HepG2 (cell line): ENCODE data around the gene BDP1. TPM values are rescaled to one million over a fixed set of nuclear protein-coding genes. Genes with fewer than 3 reads are reported as not detected.

Experiments used
- ARID2 ChIP-seq: sonication (generic); formaldehyde crosslinking; IDR thresholded peaks from 2 replicates; pipeline ENCODE4 v1.8.1; 2022; ENCODE audit warnings: mild to moderate bottlenecking, missing genetic modification reagents, borderline replicate concordance
- FOSL2 ChIP-seq: sonication (generic); formaldehyde crosslinking; IDR thresholded peaks from 2 replicates; pipeline ENCODE4 v1.4.0; 2020; ENCODE audit warnings: missing genetic modification reagents
- GRHL1 ChIP-seq: sonication (generic); formaldehyde crosslinking; conservative IDR thresholded peaks from 2 replicates; pipeline ENCODE4 v1.8.0; 2022; ENCODE audit warnings: missing genetic modification reagents
- HDAC2 ChIP-seq: sonication (generic); formaldehyde crosslinking; IDR thresholded peaks from 2 replicates; pipeline ENCODE4 v1.4.0; 2020; ENCODE audit warnings: missing genetic modification reagents
- HNF4A ChIP-seq: sonication (generic); formaldehyde crosslinking; IDR thresholded peaks from 2 replicates; pipeline ENCODE4 v1.4.0; 2020; ENCODE audit warnings: missing genetic modification reagents
- JARID2 ChIP-seq: sonication (generic); formaldehyde crosslinking; IDR thresholded peaks from 2 replicates; pipeline ENCODE4 v1.8.1; 2023; ENCODE audit warnings: missing genetic modification reagents, inconsistent platforms; ENCODE audit not compliant: insufficient replicate concordance
- KAT2B ChIP-seq: fragments of 150-350 bp; IDR thresholded peaks from 2 replicates; pipeline ENCODE4 v1.6.1; 2014; ENCODE audit warnings: low read depth, low read length, borderline replicate concordance
- KDM3A ChIP-seq: IDR thresholded peaks from 2 replicates; pipeline ENCODE4 v1.6.1; 2018; ENCODE audit warnings: low read depth, missing compliant biosample characterization
- KLF16 ChIP-seq, 2 experiments: sonication (generic) in 1 of 2; formaldehyde crosslinking in 1 of 2; IDR thresholded peaks; 2 replicates each; pipeline versions ENCODE4 v1.6.1 to v1.8.0; 2016 to 2023; ENCODE audit warnings: missing genetic modification reagents in 2 of 2, missing compliant biosample characterization in 1 of 2
- MBNL3 ChIP-seq: fragments of 250-450 bp; sonication (Bioruptor Pico); conservative IDR thresholded peaks from 2 replicates; pipeline ENCODE4 v1.8.0; 2022; ENCODE audit warnings: mild to moderate bottlenecking, inconsistent platforms
- PCBP1 ChIP-seq: fragments of 200-400 bp; formaldehyde crosslinking; IDR thresholded peaks from 2 replicates; pipeline ENCODE4 v1.6.1; 2017; ENCODE audit warnings: mild to moderate bottlenecking, low read depth, low read length, borderline replicate concordance
- PHF8 ChIP-seq: sonication (generic); formaldehyde crosslinking; IDR thresholded peaks from 2 replicates; pipeline ENCODE4 v1.5.0; 2020; ENCODE audit warnings: missing genetic modification reagents
- PLRG1 ChIP-seq: fragments of 450-650 bp; conservative IDR thresholded peaks from 2 replicates; pipeline ENCODE4 v1.6.1; 2016
- RORA ChIP-seq: sonication (generic); formaldehyde crosslinking; IDR thresholded peaks from 2 replicates; pipeline ENCODE4 v1.5.0; 2020; ENCODE audit warnings: mild to moderate bottlenecking, missing genetic modification reagents, moderate library complexity
- SIN3A ChIP-seq: IDR thresholded peaks from 2 replicates; pipeline ENCODE4 v1.6.1; 2011; ENCODE audit warnings: low read depth, mild to moderate bottlenecking, control low read depth, low read length, borderline replicate concordance
- SIX4 ChIP-seq: sonication (generic); formaldehyde crosslinking; IDR thresholded peaks from 2 replicates; pipeline ENCODE4 v1.4.0; 2020; ENCODE audit warnings: missing genetic modification reagents
- TBX2 ChIP-seq: sonication (generic); formaldehyde crosslinking; IDR thresholded peaks from 2 replicates; pipeline ENCODE4 v1.5.0; 2020; ENCODE audit warnings: missing genetic modification reagents, mild to moderate bottlenecking, borderline replicate concordance
- ZFP82 ChIP-seq: sonication (generic); formaldehyde crosslinking; IDR thresholded peaks from 2 replicates; pipeline ENCODE4 v1.5.1; 2020; ENCODE audit warnings: mild to moderate bottlenecking, missing genetic modification reagents, borderline replicate concordance
- ZMAT3 ChIP-seq: sonication (generic); formaldehyde crosslinking; conservative IDR thresholded peaks from 2 replicates; pipeline ENCODE4 v1.7.0; 2021; ENCODE audit warnings: missing genetic modification reagents
- ZNF260 ChIP-seq: sonication (generic); formaldehyde crosslinking; IDR thresholded peaks from 2 replicates; pipeline ENCODE4 v1.4.0; 2020; ENCODE audit warnings: missing genetic modification reagents, low read depth, mild to moderate bottlenecking, borderline replicate concordance
- ZNF335 ChIP-seq: sonication (generic); formaldehyde crosslinking; IDR thresholded peaks from 2 replicates; pipeline ENCODE4 v1.4.0; 2020; ENCODE audit warnings: missing genetic modification reagents
- ZNF530 ChIP-seq: sonication (generic); formaldehyde crosslinking; IDR thresholded peaks from 2 replicates; pipeline ENCODE4 v1.5.0; 2020; ENCODE audit warnings: low read depth, mild to moderate bottlenecking, missing genetic modification reagents
- ZNF614 ChIP-seq: IDR thresholded peaks from 2 replicates; pipeline ENCODE4 v1.6.1; 2018; ENCODE audit warnings: missing biosample characterization, missing genetic modification reagents, inconsistent platforms, borderline replicate concordance
- ZNF883 ChIP-seq: sonication (generic); formaldehyde crosslinking; IDR thresholded peaks from 2 replicates; pipeline ENCODE4 v1.5.1; 2020; ENCODE audit warnings: mild to moderate bottlenecking, missing genetic modification reagents; ENCODE audit errors: not compliant biosample characterization
- ZSCAN21 ChIP-seq: sonication (generic); formaldehyde crosslinking; IDR thresholded peaks from 2 replicates; pipeline ENCODE4 v1.8.0; 2022; ENCODE audit warnings: mild to moderate bottlenecking, missing genetic modification reagents, moderate library complexity, borderline replicate concordance
- polyA plus RNA-seq, 8 experiments: library from polyadenylated mRNA; depleted of rRNA in 3 of 8; stranded (reverse) in 7 of 8; unstranded in 1 of 8; fragments of >200 nt; fragmentation: Illumina TruSeq in 4 of 8; extraction: Trizol in 4 of 8; gene quantifications; 2 replicates each; pipeline versions ENCODE4 v1.2.1 to v1.2.3, GENCODE V29; 2011 to 2016; ENCODE audit warnings: low read depth in 4 of 8, missing spikeins in 1 of 8, mixed read lengths in 1 of 8; ENCODE audit not compliant: insufficient read depth in 1 of 8
- total RNA-seq, 5 experiments: library from RNA; depleted of rRNA; stranded (reverse); fragments of >200 nt; fragmentation: Illumina TruSeq; extraction: Trizol; gene quantifications; 2 replicates each; pipeline ENCODE4 v1.2.3, GENCODE V29; 2016; ENCODE audit warnings: low read depth in 1 of 5
- TF ChIP-seq, protein P1 (sequence below): sonication (generic); formaldehyde crosslinking; IDR thresholded peaks from 2 replicates; pipeline ENCODE4 v1.4.0; 2020; ENCODE audit warnings: mild to moderate bottlenecking, missing genetic modification reagents
- TF ChIP-seq, protein P2 (sequence below): sonication (generic); formaldehyde crosslinking; IDR thresholded peaks from 2 replicates; pipeline ENCODE4 v1.8.1; 2023; ENCODE audit warnings: mild to moderate bottlenecking, missing genetic modification reagents, borderline replicate concordance

The BDP1 gene
- total and polyA plus RNA-seq, 2 of the 13 experiments (the other 11 are each of a cell fraction or from before 2014, with no cell fraction given) = 10.2 to 22.4 TPM

DNA sequence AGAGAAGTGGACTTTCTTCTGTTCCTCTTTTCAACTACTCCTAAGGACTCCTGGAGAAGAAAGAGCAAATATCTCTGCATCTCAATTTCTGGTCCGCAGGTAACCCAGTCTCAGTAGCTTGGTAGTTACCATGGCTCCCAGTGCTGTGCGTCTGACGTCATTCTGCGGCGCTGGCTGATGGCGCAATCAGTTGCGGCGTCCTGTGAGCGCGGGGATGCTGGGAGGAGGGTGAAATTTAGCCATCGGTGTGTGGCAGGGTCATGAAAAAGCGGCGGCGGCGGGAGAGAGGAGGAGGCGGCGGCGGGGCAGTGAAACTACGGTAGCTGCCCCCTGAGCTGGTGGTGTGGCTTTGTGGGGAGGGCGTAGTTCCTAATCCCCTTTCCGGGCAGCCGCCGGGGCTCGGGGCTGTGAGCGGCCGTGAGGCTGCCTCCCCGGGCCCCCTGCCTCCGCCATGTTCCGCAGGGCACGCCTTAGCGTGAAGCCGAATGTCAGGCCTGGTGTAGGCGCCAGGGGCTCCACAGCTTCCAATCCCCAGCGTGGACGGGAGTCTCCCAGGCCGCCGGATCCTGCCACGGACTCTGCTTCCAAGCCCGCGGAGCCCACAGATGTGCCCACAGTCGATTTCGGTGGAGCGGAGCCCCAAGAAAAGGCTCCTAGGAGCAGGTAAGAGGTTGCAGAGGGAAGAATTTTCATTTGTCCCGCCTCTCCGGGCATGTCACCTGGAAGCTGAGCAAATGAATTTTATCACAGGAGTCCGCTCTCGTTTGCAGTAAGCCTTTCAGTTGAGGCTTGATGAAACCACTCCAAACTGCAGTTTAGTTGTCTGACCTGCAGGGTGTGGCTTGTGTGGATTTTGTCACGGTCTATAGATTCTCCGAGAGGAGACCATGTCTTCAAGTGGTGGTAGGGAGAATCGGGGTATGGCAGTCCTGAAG is at the start of gene BDP1 (continued):
- TF ChIP-seq JARID2 (CRISPR knock-in tag) = no peak
- peak; percentile 18; the same call in 1 of the 2 replicates for TF ChIP-seq ZNF614
- peak; percentile 69; the same call in 1 of the 2 replicates for TF ChIP-seq TBX2
- TF ChIP-seq SIN3A = peak; percentile 96
- no peak for TF ChIP-seq ZNF260
- TF ChIP-seq PCBP1 = no peak
- TF ChIP-seq ZNF883 = peak; percentile 70
- no peak for TF ChIP-seq HNF4A (CRISPR knock-in tag)
- no peak for TF ChIP-seq SIX4 (CRISPR knock-in tag)
- TF ChIP-seq MBNL3 (CRISPR knock-in tag) = no peak
- TF ChIP-seq, protein P1, sequence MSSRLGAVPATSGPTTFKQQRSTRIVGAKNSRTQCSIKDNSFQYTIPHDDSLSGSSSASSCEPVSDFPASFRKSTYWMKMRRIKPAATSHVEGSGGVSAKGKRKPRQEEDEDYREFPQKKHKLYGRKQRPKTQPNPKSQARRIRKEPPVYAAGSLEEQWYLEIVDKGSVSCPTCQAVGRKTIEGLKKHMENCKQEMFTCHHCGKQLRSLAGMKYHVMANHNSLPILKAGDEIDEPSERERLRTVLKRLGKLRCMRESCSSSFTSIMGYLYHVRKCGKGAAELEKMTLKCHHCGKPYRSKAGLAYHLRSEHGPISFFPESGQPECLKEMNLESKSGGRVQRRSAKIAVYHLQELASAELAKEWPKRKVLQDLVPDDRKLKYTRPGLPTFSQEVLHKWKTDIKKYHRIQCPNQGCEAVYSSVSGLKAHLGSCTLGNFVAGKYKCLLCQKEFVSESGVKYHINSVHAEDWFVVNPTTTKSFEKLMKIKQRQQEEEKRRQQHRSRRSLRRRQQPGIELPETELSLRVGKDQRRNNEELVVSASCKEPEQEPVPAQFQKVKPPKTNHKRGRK (CRISPR knock-in tag) = no peak
- TF ChIP-seq KDM3A = peak; percentile 77
- no peak for TF ChIP-seq RORA (CRISPR knock-in tag)
- TF ChIP-seq FOSL2 (CRISPR knock-in tag) = peak; percentile 75
- TF ChIP-seq HDAC2 (CRISPR knock-in tag) = peak; percentile 62; the same call in 1 of the 2 replicates
- TF ChIP-seq KLF16 (CRISPR knock-in tag; IDR thresholded peaks at IDR 0.05) = peak; percentile 27 to 64; a peak in 1 of 4 replicates
- TF ChIP-seq, protein P2, sequence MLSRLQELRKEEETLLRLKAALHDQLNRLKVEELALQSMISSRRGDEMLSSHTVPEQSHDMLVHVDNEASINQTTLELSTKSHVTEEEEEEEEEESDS (CRISPR knock-in tag) = no peak
- TF ChIP-seq ZSCAN21 (CRISPR knock-in tag) = no peak; the same call in 1 of the 2 replicates
- TF ChIP-seq ZNF335 (CRISPR knock-in tag) = peak; percentile 36; the same call in 1 of the 2 replicates
- TF ChIP-seq ZNF530 (CRISPR knock-in tag) = no peak
- TF ChIP-seq GRHL1 (CRISPR knock-in tag) = no peak
- no peak for TF ChIP-seq ARID2 (CRISPR knock-in tag)
- peak; percentile 83 for TF ChIP-seq PHF8
- no peak for TF ChIP-seq ZMAT3 (CRISPR knock-in tag)
- 0 out of 2 replicates have a peak, but pooled peaks have one; percentile 65 for TF ChIP-seq ZFP82
- no peak for TF ChIP-seq PLRG1
- no peak for TF ChIP-seq KAT2B
